Measurements from ENCODE around the gene RCSD1.

The RCSD1 gene

GRCh38 chr1:167645140-167645541 lies 15.1 kb downstream of the RCSD1 start:
- TF ChIP-seq POLR2A (IDR thresholded peaks at IDR 0.05; ENCODE audit: low read depth, low read length) = no peak
- no peak for TF ChIP-seq TAF1 (IDR thresholded peaks at IDR 0.05; ENCODE audit: borderline replicate concordance, low read depth, low read length)
- TF ChIP-seq POLR2AphosphoS5 (IDR thresholded peaks at IDR 0.05; ENCODE audit: low read depth, low read length) = no peak
- DNase-seq (ENCODE audit: insufficient read length) = no peak
- no peak for FAIRE-seq

- TF ChIP-seq POLR2A (IDR thresholded peaks at IDR 0.05; ENCODE audit: low read depth, low read length) = peak; percentile 38
- TF ChIP-seq TAF1 (IDR thresholded peaks at IDR 0.05; ENCODE audit: borderline replicate concordance, low read depth, low read length) = no peak
- TF ChIP-seq POLR2AphosphoS5 (IDR thresholded peaks at IDR 0.05; ENCODE audit: low read depth, low read length) = no peak
- FAIRE-seq (no peak), DNase-seq (ENCODE audit: insufficient read length) (no peak)
These were observed 15.8 kb downstream of the RCSD1 start for GRCh38 chr1:167645625-167646414.

- no peak for FAIRE-seq
- TF ChIP-seq TAF1 (IDR thresholded peaks at IDR 0.05; ENCODE audit: borderline replicate concordance, low read depth, low read length) = no peak
- no peak for TF ChIP-seq POLR2A (IDR thresholded peaks at IDR 0.05; ENCODE audit: low read depth, low read length)
- TF ChIP-seq POLR2AphosphoS5 (IDR thresholded peaks at IDR 0.05; ENCODE audit: low read depth, low read length) = no peak
- no peak for DNase-seq (ENCODE audit: insufficient read length)
These were observed 18.3 kb downstream of the RCSD1 start for GRCh38 chr1:167648252-167648849.

GRCh38 chr1:167648978-167649744 lies 19.1 kb downstream of the RCSD1 start:
- FAIRE-seq = peak; percentile 69
- no peak for DNase-seq (ENCODE audit: insufficient read length)
- TF ChIP-seq TAF1 (IDR thresholded peaks at IDR 0.05; ENCODE audit: borderline replicate concordance, low read depth, low read length) = no peak
- no peak for TF ChIP-seq POLR2A (IDR thresholded peaks at IDR 0.05; ENCODE audit: low read depth, low read length)
- no peak for TF ChIP-seq POLR2AphosphoS5 (IDR thresholded peaks at IDR 0.05; ENCODE audit: low read depth, low read length)

- no peak for TF ChIP-seq TAF1 (IDR thresholded peaks at IDR 0.05; ENCODE audit: borderline replicate concordance, low read depth, low read length)
- 0 out of 2 replicates have a peak, but pooled peaks have one; percentile 22 for TF ChIP-seq POLR2A (IDR thresholded peaks at IDR 0.05; ENCODE audit: low read depth, low read length)
- no peak for DNase-seq (ENCODE audit: insufficient read length)
- FAIRE-seq = peak; percentile 38
These were observed 20.5 kb downstream of the RCSD1 start for GRCh38 chr1:167650269-167651160.

- no peak for TF ChIP-seq POLR2AphosphoS5 (IDR thresholded peaks at IDR 0.05; ENCODE audit: low read depth, low read length)
- TF ChIP-seq POLR2A (IDR thresholded peaks at IDR 0.05; ENCODE audit: low read depth, low read length) = no peak
- no peak for TF ChIP-seq TAF1 (IDR thresholded peaks at IDR 0.05; ENCODE audit: borderline replicate concordance, low read depth, low read length)
- DNase-seq (ENCODE audit: insufficient read length) (no peak), FAIRE-seq (peak; percentile 64)
These were observed 21.2 kb downstream of the RCSD1 start for GRCh38 chr1:167651161-167651693.

GRCh38 chr1:167654975-167655575 lies 25.0 kb downstream of the RCSD1 start:
- TF ChIP-seq POLR2AphosphoS5 (IDR thresholded peaks at IDR 0.05; ENCODE audit: low read depth, low read length) = no peak
- TF ChIP-seq TAF1 (IDR thresholded peaks at IDR 0.05; ENCODE audit: borderline replicate concordance, low read depth, low read length) = no peak
- no peak for TF ChIP-seq POLR2A (IDR thresholded peaks at IDR 0.05; ENCODE audit: low read depth, low read length)
- FAIRE-seq = no peak
- no peak for DNase-seq (ENCODE audit: insufficient read length)

- TF ChIP-seq POLR2A (IDR thresholded peaks at IDR 0.05; ENCODE audit: low read depth, low read length) (no peak), POLR2AphosphoS5 (IDR thresholded peaks at IDR 0.05; ENCODE audit: low read depth, low read length) (no peak), TAF1 (IDR thresholded peaks at IDR 0.05; ENCODE audit: borderline replicate concordance, low read depth, low read length) (no peak)
- no peak for FAIRE-seq
- DNase-seq (ENCODE audit: insufficient read length) = no peak
These were observed 26.6 kb downstream of the RCSD1 start for GRCh38 chr1:167656657-167657056.

GRCh38 chr1:167658574-167659328 lies 28.7 kb downstream of the RCSD1 start:
- DNase-seq (ENCODE audit: insufficient read length) (no peak), FAIRE-seq (no peak)
- TF ChIP-seq TAF1 (IDR thresholded peaks at IDR 0.05; ENCODE audit: borderline replicate concordance, low read depth, low read length) = no peak
- no peak for TF ChIP-seq POLR2A (IDR thresholded peaks at IDR 0.05; ENCODE audit: low read depth, low read length)
- no peak for TF ChIP-seq POLR2AphosphoS5 (IDR thresholded peaks at IDR 0.05; ENCODE audit: low read depth, low read length)

- DNase-seq (ENCODE audit: insufficient read length) (no peak), FAIRE-seq (no peak)
- no peak for TF ChIP-seq POLR2A (IDR thresholded peaks at IDR 0.05; ENCODE audit: low read depth, low read length)
- TF ChIP-seq POLR2AphosphoS5 (IDR thresholded peaks at IDR 0.05; ENCODE audit: low read depth, low read length) = no peak
- no peak for TF ChIP-seq TAF1 (IDR thresholded peaks at IDR 0.05; ENCODE audit: borderline replicate concordance, low read depth, low read length)
These were observed 29.4 kb downstream of the RCSD1 start for GRCh38 chr1:167659450-167659849.

Data from GM12892 (cell line).